Measurements from ENCODE around the gene UBE2D4. TPM values are rescaled to one million over a fixed set of nuclear protein-coding genes. Genes with fewer than 3 reads are reported as not detected.
"Not testable (repeated sequence)": the region's sequence is repeated elsewhere in the genome, so short reads cannot be mapped to it uniquely, and the experiment has no call there.

The UBE2D4 gene
- total and polyA plus RNA-seq, 11 donors = 29.4 to 69.8 (median 42.7) TPM

DNA sequence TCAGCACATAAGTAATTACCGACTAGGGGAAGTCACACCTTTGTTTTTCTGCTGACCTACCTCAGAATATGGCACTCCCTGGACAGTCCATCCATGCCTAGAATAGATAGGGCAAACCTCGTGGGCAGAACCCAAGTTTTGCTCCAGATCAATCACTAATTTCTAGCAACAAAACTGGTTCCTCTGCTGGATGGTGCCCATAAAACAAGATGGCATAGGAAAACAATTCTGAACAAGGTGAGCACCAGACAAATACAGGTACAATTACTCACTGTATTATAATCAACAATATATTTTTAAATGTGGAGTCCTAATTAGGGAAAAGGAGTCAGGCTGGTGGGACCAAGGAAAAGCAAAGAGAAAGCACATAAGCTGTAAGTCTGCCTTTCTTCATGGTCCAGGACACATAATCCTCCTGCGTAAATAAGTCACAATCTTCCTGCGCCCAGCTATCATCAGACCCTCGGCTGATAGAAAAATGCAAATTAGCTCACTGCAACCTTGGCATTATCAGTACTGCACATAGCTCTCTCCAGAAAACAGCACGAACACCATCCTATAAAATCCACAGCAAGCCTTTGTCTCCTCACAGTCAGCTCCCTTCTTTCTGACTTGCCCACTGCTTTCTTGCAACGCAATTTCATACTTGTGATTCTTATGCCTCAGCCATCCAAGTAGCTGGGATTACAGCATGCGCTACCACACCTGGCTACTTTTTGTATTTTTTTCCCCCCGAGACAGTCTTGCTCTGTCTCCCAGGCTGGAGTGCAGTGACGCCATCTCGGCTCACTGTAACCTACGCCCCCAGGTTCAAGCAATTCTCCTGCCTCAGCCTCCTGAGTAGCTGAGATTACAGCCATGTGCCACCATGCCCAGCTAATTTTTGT is 34.9 kb upstream of the UBE2D4 start:
- Histone ChIP-seq H3K9me3 (no peaks in the 10 kb centered on the region), H3K36me3 (peaks cover 0 to 18% (median 9%) of the 10 kb centered on the region in 9 donors), H3K4me3 (no peak overlapping the region), H3K27ac (no peak overlapping the region), H3K27me3 (no peaks in the 10 kb centered on the region), H3K4me1 (peaks cover 0 to 42% (median 21%) of the 10 kb centered on the region in 12 donors)
- ATAC-seq (no peak), DNase-seq (no peak)
- intact Hi-C loops (cut with DNase I) = no loop called here
- TF ChIP-seq CTCF (IDR thresholded peaks at IDR 0.05) = no peak
- WGBS, 4 donors = 73 to 80% (median 77%) methylated on average over 12 of the region's 12 CpGs

- TF ChIP-seq POLR2A (IDR thresholded peaks at IDR 0.05) (no peak), CTCF (IDR thresholded peaks at IDR 0.05) (no peak)
- intact Hi-C loops (cut with DNase I) = no loop called here
- H3K27me3 ChIP-seq = no peaks in the 10 kb centered on the region
- H3K9me3 ChIP-seq = no peaks in the 10 kb centered on the region
- WGBS, 4 donors = 92 to 96% (median 94%) methylated on average over 8 of the region's 8 CpGs
- no peak overlapping the region for H3K27ac ChIP-seq
- ATAC-seq (no peak), DNase-seq (no peak)
- H3K4me1 ChIP-seq = peaks cover 0 to 34% (median 10%) of the 10 kb centered on the region in 12 donors
- H3K36me3 ChIP-seq = peaks cover 0 to 10% (median 0%) of the 10 kb centered on the region in 9 donors
- no peak overlapping the region for H3K4me3 ChIP-seq
Observed at GRCh38 chr7:43895847-43896415, 30.3 kb upstream of the UBE2D4 start.

DNA sequence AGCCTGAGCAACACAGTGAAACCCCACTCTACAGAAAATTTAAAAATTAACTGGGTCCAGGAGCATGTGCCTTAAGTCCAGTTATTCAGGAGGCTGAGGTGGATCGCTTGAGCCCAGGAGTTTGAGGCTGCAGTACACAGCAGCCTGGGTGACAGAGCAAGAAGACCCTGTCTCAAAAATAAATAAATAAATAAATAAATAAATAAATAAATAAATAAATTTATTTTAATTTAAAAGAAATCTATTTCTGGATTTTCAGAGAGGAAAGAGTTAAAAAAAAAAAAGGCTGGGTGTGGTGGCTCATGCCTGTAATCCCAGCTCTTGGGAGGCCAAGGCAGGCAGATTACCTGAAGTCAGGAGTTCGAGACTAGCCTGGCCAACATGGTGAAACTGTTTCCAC is 27.7 kb upstream of the UBE2D4 start:
- H3K9me3 ChIP-seq; H3K27ac ChIP-seq; DNase-seq; intact Hi-C loops (cut with DNase I); H3K36me3 ChIP-seq; H3K27me3 ChIP-seq; ATAC-seq; H3K4me3 ChIP-seq: not testable (repeated sequence)
- peaks cover 0 to 35% (median 11%) of the 10 kb centered on the region in 12 donors for H3K4me1 ChIP-seq
- 93 to 99% (median 97%) methylated on average over 2 of the region's 2 CpGs for WGBS, 4 donors

DNA sequence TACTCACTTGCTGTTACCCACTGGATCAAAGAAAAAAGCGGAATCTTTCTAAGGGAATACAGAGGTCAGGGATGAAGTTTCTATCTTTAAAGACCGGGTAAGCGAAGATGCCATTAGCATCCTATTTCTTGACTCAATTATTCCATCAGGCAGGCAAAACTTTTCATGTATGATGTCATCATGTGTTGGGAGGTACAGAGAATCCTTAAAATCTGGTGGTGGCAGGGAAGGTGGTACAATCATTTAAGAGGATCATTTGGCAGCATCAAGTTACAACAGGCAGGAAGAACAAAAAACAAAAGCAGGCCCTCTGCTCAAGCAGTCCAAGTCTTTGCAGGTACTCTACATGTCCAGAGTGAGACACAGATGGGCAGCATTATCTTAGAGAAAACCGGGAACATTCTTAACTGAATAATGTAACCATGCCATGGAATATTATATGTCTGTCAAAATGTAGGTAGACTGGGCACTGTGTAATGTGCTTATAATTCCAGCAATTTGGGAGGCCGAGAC is 23.6 kb upstream of the UBE2D4 start:
- Histone ChIP-seq H3K4me1 (peaks cover 0 to 56% (median 31%) of the 10 kb centered on the region in 12 donors), H3K9me3 (no peaks in the 10 kb centered on the region), H3K36me3 (peaks cover 0 to 4% (median 0%) of the 10 kb centered on the region in 9 donors), H3K4me3 (no peak overlapping the region), H3K27ac (no peak overlapping the region), H3K27me3 (no peaks in the 10 kb centered on the region)
- no peak for DNase-seq
- 91 to 98% (median 93%) methylated on average over 5 of the region's 5 CpGs for WGBS, 4 donors
- TF ChIP-seq CTCF (IDR thresholded peaks at IDR 0.05) (no peak), POLR2A (IDR thresholded peaks at IDR 0.05) (no peak)
- intact Hi-C loops (cut with DNase I) = no loop called here
- ATAC-seq = no peak

Data from heart left ventricle (tissue), 16 donors.